Lung (tissue), 12 donors: ENCODE results near the gene HBEGF. TPM values are rescaled to one million over a fixed set of nuclear protein-coding genes. Genes with fewer than 3 reads are reported as not detected.

Experiments used
- ATAC-seq: fragments of 200-7000 bp; cut with Tn5 transposase; one replicate; pipeline ENCODE4 v1.9.1; 2020; ENCODE audit warnings: moderate number of reproducible peaks; ENCODE audit not compliant: insufficient read depth, low FRiP score
- DNase-seq, 3 donors: peaks; one replicate each; pipeline ENCODE4 v3.0.0-alpha.2; 2013 to 2017
- H3K27ac ChIP-seq, 2 donors: one replicate each; pipeline ENCODE4 v1.5.1; 2013; ENCODE audit warnings: mild to moderate bottlenecking in 2 of 2, moderate library complexity in 2 of 2, control low read depth in 1 of 2, inconsistent platforms in 1 of 2, low read depth in 1 of 2, low read length in 1 of 2
- H3K27me3 ChIP-seq, 3 donors: one replicate each; pipeline ENCODE4 v1.5.1; 2013; ENCODE audit warnings: low read length in 2 of 3; ENCODE audit not compliant: control insufficient read depth in 3 of 3, insufficient read depth in 3 of 3
- H3K36me3 ChIP-seq, 4 donors: one replicate each; pipeline ENCODE4 v1.5.1; 2013; ENCODE audit warnings: low read length in 4 of 4, mild to moderate bottlenecking in 1 of 4, moderate library complexity in 1 of 4; ENCODE audit not compliant: control insufficient read depth in 4 of 4, insufficient read depth in 4 of 4
- H3K4me1 ChIP-seq, 5 donors: one replicate each; pipeline ENCODE4 v1.5.1; 2013; ENCODE audit warnings: low read length in 5 of 5, mild to moderate bottlenecking in 2 of 5, moderate library complexity in 1 of 5; ENCODE audit not compliant: control insufficient read depth in 5 of 5, insufficient read depth in 5 of 5
- H3K4me3 ChIP-seq: one replicate; pipeline ENCODE4 v1.5.1; 2013; ENCODE audit warnings: mild to moderate bottlenecking, control low read depth, moderate library complexity
- H3K9ac ChIP-seq, 2 donors: one replicate each; pipeline ENCODE4 v1.5.1; 2013; ENCODE audit warnings: low read length in 2 of 2, control low read depth in 1 of 2; ENCODE audit not compliant: insufficient read depth in 1 of 2
- H3K9me3 ChIP-seq, 4 donors: one replicate each; pipeline ENCODE4 v1.5.1; 2013; ENCODE audit warnings: low read length in 3 of 4, mild to moderate bottlenecking in 1 of 4, moderate library complexity in 1 of 4; ENCODE audit not compliant: control insufficient read depth in 4 of 4, insufficient read depth in 3 of 4
- WGBS, 2 donors: extraction: QIAGEN DNeasy Blood & Tissue Kit; methylation state at CpG; one replicate each; pipeline ENCODE4 v1.1.7; 2013; 5-methylcytosine and 5-hydroxymethylcytosine counted together
- polyA plus RNA-seq, 2 donors: library from polyadenylated mRNA; stranded (reverse); fragments of 200-250 nt; gene quantifications; one replicate each; pipeline ENCODE4 v1.2.1, GENCODE V29; 2013
- total RNA-seq, 2 donors: library from RNA; depleted of rRNA in 1 of 2; stranded (reverse); fragments of >200 nt in 1 of 2; gene quantifications; one replicate each; pipeline ENCODE4 v1.2.1, GENCODE V29; 2014 to 2021
- TF ChIP-seq, protein P1 (sequence below): IDR thresholded peaks from 2 replicates; pipeline ENCODE4 v1.5.1; 2012; ENCODE audit warnings: mild to moderate bottlenecking; ENCODE audit errors: control extremely low read depth, extremely low read depth
- donor health status: control.
- donor health status: control.
- donor health status: Bipolar disorder and iron deficiency.
- donor health status: healthy.
- donor health status: DM: yes; HTN: yes; CAD: no.

Gene HBEGF
- total and polyA plus RNA-seq, 4 donors, result 13.0 to 27.1 (median 18.4) TPM

DNA sequence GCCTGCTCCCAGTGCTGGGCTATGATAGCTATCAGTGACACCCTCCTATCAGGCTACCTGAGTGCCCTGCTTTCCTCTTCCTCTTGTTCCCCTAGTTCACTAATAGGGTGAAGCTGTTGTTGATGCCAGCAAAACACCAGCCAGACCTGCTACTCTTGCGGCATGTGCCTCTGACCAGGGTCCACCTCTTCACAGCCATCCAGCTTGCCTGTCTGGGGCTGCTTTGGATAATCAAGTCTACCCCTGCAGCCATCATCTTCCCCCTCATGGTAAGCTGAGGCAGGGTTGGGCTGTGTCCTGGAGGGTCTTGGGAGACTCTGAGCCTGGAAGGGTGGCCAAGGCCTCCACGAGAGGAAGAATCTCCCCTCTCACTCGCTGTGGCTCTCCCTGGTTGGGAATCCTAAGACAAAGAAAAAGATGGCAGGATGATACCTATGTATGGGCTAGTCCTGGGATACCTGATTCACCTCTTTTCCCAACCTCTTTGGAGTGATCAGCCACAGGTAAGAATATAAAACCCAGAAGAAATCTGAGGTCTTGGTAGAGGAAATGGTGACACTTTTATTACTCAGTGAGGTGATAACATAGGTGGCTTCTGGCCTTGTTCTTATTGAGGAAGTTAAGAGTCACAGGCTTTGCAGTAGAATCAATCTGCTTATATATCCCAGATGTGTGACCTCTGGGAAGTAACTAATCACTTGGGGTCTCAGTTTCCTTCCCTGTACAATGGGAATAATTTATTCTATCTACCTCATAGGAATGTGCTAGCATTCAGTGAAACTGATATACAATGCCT lies 25.2 kb upstream of the HBEGF start:
- Histone ChIP-seq H3K9me3 (peaks cover 0 to 1% (median 0%) of the 10 kb centered on the region in 4 donors), H3K27me3 (no peaks in the 10 kb centered on the region), H3K4me3 (no peak overlapping the region), H3K4me1 (peaks cover 0 to 3% (median 0%) of the 10 kb centered on the region in 5 donors), H3K27ac (no peak overlapping the region), H3K9ac (no peak overlapping the region), H3K36me3 (no peaks in the 10 kb centered on the region)
- ATAC-seq (no peak), DNase-seq (no peak)
- WGBS, 2 donors, result 91 to 95% methylated on average over 3 of the region's 3 CpGs
- TF ChIP-seq, protein P1, sequence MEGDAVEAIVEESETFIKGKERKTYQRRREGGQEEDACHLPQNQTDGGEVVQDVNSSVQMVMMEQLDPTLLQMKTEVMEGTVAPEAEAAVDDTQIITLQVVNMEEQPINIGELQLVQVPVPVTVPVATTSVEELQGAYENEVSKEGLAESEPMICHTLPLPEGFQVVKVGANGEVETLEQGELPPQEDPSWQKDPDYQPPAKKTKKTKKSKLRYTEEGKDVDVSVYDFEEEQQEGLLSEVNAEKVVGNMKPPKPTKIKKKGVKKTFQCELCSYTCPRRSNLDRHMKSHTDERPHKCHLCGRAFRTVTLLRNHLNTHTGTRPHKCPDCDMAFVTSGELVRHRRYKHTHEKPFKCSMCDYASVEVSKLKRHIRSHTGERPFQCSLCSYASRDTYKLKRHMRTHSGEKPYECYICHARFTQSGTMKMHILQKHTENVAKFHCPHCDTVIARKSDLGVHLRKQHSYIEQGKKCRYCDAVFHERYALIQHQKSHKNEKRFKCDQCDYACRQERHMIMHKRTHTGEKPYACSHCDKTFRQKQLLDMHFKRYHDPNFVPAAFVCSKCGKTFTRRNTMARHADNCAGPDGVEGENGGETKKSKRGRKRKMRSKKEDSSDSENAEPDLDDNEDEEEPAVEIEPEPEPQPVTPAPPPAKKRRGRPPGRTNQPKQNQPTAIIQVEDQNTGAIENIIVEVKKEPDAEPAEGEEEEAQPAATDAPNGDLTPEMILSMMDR, result no peak

GRCh38 chr5:140367256-140368013 lies 21.0 kb upstream of the HBEGF start:
- TF ChIP-seq, protein P1, result no peak
- Histone ChIP-seq H3K36me3 (no peaks in the 10 kb centered on the region), H3K9ac (no peak overlapping the region), H3K27me3 (no peaks in the 10 kb centered on the region), H3K4me1 (peaks cover 0 to 6% (median 0%) of the 10 kb centered on the region in 5 donors), H3K4me3 (no peak overlapping the region), H3K9me3 (peaks cover 0 to 1% (median 0%) of the 10 kb centered on the region in 4 donors), H3K27ac (no peak overlapping the region)
- DNase-seq (no peak), ATAC-seq (no peak)
- 88 to 91% methylated on average over 8 of the region's 8 CpGs for WGBS, 2 donors

DNA sequence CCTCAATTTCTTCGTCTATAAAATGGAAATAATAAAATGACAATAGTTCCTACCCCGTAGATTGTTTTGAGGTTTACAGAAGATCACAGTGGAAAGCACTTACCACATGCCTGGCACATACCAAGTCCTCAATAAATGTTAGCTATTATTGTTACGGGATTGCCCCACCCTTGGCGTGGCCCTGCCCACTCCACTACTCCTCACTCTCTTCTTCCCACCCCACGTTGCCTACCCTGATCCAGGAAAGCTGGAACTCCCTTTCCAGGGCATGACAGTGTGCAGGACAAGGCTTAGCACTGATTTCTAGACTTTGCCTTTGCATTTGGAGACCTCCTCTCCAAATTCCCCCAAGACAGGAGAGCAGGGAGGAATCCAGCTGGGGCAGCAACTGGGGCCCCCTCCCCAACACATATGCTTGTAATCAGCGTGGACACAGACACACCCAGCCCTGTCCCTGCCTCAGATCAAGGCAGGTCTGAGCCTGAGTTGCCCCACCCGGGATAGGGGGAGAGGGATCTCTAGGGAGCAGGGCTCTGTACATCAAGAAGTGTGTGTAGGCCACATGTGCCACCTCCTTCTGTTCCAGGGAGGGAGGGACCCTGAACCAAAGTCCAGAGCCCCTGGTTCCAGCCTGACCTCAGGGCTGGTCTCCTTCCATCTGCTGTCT lies 20.3 kb upstream of the HBEGF start:
- no peak for DNase-seq
- WGBS, 2 donors, result 78 to 85% methylated on average over 7 of the region's 7 CpGs
- H3K36me3 ChIP-seq, result no peaks in the 10 kb centered on the region

More for the DNA sequence above, 20.3 kb upstream of the HBEGF start:
- H3K27me3 ChIP-seq, result no peaks in the 10 kb centered on the region
- no peak overlapping the region for H3K9ac ChIP-seq
- H3K4me1 ChIP-seq, result peaks cover 0 to 6% (median 0%) of the 10 kb centered on the region in 5 donors
- no peak for ATAC-seq
- no peak overlapping the region for H3K27ac ChIP-seq
- H3K4me3 ChIP-seq, result no peak overlapping the region
- peaks cover 0 to 1% (median 0%) of the 10 kb centered on the region in 4 donors for H3K9me3 ChIP-seq
- TF ChIP-seq, protein P1, result no peak
